H1 (cell line): ENCODE measurements around the gene GJD4. TPM values are rescaled to one million over a fixed set of nuclear protein-coding genes. Genes with fewer than 3 reads are reported as not detected.

Experiments
- BACH1 ChIP-seq: IDR thresholded peaks from 2 replicates; pipeline ENCODE4 v1.6.1; 2012; ENCODE audit warnings: low read length, improper control_type of control experiment
- YY1 ChIP-seq: IDR thresholded peaks from 2 replicates; pipeline ENCODE4 v1.6.1; 2011; ENCODE audit warnings: low read depth, mild to moderate bottlenecking, low read length
- polyA plus RNA-seq, 7 experiments: library from polyadenylated mRNA; depleted of rRNA in 3 of 7; stranded (reverse) in 5 of 7; unstranded in 2 of 7; fragments of >200 nt in 5 of 7; fragments of 200-250 nt in 2 of 7; gene quantifications; 1 replicate in 5 of 7; 2 replicates in 1 of 7; 4 replicates in 1 of 7; pipeline versions ENCODE4 v1.2.1 to v1.2.3, GENCODE V29; 2011 to 2013; ENCODE audit warnings: missing spikeins in 2 of 7, mixed read lengths in 2 of 7
- total RNA-seq: library from RNA; stranded (reverse); fragmentation: NEBNext Ultra II Directional; extraction: Animal tissue kit (Norgen Biotek cat#: 25700); gene quantifications from 2 replicates; pipeline ENCODE4 v1.2.1, GENCODE V29; 2021
- TF ChIP-seq, protein P1 (sequence below): fragments of 300-600 bp; sonication (generic); IDR thresholded peaks from 2 replicates; pipeline ENCODE4 v1.7.1; 2012; ENCODE audit warnings: low read length, moderate library complexity, mild to moderate bottlenecking, inconsistent platforms; ENCODE audit not compliant: insufficient replicate concordance

The GJD4 gene
- total and polyA plus RNA-seq, 2 of the 8 experiments (the other 6 are each of a cell fraction or from before 2014, with no cell fraction given) = not detected

DNA sequence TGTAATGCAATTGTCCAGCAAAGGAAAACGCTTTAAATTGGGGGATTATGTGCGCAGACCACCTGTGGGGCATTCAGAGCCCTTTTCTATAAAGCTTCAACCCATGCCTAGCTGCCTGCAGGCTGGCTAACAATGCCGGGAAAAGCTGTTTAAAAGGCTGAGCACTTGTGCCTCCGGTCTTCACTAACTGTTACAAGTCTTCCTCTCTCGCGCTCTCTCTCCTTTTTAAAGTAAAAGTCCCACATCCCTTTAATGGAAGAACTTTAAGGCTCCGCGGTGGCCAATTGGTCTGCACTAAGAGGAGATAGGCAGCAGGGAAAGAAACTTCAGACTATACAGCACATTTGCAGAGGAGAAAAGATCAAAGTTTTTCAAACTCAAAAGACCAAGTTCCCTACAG, 32.3 kb downstream of the GJD4 start (continued):
- TF ChIP-seq, protein P1, sequence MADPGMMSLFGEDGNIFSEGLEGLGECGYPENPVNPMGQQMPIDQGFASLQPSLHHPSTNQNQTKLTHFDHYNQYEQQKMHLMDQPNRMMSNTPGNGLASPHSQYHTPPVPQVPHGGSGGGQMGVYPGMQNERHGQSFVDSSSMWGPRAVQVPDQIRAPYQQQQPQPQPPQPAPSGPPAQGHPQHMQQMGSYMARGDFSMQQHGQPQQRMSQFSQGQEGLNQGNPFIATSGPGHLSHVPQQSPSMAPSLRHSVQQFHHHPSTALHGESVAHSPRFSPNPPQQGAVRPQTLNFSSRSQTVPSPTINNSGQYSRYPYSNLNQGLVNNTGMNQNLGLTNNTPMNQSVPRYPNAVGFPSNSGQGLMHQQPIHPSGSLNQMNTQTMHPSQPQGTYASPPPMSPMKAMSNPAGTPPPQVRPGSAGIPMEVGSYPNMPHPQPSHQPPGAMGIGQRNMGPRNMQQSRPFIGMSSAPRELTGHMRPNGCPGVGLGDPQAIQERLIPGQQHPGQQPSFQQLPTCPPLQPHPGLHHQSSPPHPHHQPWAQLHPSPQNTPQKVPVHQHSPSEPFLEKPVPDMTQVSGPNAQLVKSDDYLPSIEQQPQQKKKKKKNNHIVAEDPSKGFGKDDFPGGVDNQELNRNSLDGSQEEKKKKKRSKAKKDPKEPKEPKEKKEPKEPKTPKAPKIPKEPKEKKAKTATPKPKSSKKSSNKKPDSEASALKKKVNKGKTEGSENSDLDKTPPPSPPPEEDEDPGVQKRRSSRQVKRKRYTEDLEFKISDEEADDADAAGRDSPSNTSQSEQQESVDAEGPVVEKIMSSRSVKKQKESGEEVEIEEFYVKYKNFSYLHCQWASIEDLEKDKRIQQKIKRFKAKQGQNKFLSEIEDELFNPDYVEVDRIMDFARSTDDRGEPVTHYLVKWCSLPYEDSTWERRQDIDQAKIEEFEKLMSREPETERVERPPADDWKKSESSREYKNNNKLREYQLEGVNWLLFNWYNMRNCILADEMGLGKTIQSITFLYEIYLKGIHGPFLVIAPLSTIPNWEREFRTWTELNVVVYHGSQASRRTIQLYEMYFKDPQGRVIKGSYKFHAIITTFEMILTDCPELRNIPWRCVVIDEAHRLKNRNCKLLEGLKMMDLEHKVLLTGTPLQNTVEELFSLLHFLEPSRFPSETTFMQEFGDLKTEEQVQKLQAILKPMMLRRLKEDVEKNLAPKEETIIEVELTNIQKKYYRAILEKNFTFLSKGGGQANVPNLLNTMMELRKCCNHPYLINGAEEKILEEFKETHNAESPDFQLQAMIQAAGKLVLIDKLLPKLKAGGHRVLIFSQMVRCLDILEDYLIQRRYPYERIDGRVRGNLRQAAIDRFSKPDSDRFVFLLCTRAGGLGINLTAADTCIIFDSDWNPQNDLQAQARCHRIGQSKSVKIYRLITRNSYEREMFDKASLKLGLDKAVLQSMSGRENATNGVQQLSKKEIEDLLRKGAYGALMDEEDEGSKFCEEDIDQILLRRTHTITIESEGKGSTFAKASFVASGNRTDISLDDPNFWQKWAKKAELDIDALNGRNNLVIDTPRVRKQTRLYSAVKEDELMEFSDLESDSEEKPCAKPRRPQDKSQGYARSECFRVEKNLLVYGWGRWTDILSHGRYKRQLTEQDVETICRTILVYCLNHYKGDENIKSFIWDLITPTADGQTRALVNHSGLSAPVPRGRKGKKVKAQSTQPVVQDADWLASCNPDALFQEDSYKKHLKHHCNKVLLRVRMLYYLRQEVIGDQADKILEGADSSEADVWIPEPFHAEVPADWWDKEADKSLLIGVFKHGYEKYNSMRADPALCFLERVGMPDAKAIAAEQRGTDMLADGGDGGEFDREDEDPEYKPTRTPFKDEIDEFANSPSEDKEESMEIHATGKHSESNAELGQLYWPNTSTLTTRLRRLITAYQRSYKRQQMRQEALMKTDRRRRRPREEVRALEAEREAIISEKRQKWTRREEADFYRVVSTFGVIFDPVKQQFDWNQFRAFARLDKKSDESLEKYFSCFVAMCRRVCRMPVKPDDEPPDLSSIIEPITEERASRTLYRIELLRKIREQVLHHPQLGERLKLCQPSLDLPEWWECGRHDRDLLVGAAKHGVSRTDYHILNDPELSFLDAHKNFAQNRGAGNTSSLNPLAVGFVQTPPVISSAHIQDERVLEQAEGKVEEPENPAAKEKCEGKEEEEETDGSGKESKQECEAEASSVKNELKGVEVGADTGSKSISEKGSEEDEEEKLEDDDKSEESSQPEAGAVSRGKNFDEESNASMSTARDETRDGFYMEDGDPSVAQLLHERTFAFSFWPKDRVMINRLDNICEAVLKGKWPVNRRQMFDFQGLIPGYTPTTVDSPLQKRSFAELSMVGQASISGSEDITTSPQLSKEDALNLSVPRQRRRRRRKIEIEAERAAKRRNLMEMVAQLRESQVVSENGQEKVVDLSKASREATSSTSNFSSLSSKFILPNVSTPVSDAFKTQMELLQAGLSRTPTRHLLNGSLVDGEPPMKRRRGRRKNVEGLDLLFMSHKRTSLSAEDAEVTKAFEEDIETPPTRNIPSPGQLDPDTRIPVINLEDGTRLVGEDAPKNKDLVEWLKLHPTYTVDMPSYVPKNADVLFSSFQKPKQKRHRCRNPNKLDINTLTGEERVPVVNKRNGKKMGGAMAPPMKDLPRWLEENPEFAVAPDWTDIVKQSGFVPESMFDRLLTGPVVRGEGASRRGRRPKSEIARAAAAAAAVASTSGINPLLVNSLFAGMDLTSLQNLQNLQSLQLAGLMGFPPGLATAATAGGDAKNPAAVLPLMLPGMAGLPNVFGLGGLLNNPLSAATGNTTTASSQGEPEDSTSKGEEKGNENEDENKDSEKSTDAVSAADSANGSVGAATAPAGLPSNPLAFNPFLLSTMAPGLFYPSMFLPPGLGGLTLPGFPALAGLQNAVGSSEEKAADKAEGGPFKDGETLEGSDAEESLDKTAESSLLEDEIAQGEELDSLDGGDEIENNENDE = peak; percentile 83
- no peak for TF ChIP-seq BACH1
- peak; percentile 39; the same call in 1 of the 2 replicates for TF ChIP-seq YY1
- TF ChIP-seq, all 59 proteins: peak for 8
